Measurements from ENCODE around the gene TXLNG.

Gene TXLNG

DNA sequence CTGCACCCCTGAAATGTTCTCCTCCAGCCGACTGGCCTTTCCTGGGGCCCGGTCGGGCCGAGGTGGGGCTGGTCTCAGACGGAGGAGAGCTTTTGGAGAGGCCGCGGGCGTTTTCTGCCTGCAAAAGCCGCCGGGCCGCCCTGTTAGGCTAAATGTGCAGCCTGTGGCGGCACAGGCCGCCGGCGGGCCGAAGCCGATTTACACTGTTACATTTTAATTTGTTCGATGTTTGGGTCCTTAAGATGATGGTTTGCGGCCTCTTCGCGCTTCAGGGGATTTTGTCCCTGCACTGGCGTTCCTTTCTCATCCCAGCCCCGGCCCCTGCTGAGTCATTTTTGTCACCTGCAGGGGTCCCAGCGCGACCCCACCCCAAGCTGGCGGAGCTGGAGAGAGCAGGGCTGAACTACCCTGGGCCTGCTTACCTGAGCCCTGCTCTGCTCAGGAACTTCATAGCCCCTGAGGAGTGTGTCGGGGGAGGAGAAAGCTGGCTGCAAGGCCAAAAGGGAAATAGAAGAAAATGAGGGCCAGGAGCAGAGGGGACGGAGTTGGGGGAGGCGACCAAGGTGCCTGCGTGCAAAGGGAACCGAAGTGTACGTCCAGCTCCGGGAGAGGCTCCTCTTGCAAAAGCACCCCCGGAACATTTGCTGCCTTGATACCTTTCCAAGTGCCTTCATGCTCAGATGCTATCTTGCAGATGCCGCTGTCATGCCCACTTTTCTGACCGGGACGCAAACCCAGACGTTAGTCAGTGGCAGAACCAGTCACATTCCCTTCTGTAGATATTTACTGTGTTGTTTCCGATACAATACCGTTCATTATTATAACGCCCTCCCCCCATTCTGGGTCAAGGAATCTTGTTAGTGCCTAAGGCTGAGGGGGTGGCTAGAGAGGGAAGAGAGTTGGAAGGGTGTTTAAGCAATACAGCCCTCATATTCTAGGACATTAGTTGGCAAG lies 84.9 kb downstream of the TXLNG start:
- DNase-seq (ENCODE audit: low read depth in 1 of 2, low spot score in 1 of 2): peak in 1 of 2 experiments; percentile 53
- H3K27me3 ChIP-seq (ENCODE audit: insufficient read depth, poor library complexity, severe bottlenecking): no peaks in the 10 kb centered on the region
- H3K27ac ChIP-seq (replicated peaks): peak overlapping the region; percentile 95
- H3K4me3 ChIP-seq (replicated peaks; ENCODE audit: insufficient read depth, low read length): peak overlapping the region; percentile 44
- TF ChIP-seq SPI1 (IDR thresholded peaks at IDR 0.05; ENCODE audit: borderline replicate concordance, low read depth) (no peak), POLR2AphosphoS5 (IDR thresholded peaks at IDR 0.05; ENCODE audit: low read depth) (no peak), GABPA (IDR thresholded peaks at IDR 0.05; ENCODE audit: low read depth) (no peak)
- TF ChIP-seq, protein P1, sequence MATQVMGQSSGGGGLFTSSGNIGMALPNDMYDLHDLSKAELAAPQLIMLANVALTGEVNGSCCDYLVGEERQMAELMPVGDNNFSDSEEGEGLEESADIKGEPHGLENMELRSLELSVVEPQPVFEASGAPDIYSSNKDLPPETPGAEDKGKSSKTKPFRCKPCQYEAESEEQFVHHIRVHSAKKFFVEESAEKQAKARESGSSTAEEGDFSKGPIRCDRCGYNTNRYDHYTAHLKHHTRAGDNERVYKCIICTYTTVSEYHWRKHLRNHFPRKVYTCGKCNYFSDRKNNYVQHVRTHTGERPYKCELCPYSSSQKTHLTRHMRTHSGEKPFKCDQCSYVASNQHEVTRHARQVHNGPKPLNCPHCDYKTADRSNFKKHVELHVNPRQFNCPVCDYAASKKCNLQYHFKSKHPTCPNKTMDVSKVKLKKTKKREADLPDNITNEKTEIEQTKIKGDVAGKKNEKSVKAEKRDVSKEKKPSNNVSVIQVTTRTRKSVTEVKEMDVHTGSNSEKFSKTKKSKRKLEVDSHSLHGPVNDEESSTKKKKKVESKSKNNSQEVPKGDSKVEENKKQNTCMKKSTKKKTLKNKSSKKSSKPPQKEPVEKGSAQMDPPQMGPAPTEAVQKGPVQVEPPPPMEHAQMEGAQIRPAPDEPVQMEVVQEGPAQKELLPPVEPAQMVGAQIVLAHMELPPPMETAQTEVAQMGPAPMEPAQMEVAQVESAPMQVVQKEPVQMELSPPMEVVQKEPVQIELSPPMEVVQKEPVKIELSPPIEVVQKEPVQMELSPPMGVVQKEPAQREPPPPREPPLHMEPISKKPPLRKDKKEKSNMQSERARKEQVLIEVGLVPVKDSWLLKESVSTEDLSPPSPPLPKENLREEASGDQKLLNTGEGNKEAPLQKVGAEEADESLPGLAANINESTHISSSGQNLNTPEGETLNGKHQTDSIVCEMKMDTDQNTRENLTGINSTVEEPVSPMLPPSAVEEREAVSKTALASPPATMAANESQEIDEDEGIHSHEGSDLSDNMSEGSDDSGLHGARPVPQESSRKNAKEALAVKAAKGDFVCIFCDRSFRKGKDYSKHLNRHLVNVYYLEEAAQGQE (IDR thresholded peaks at IDR 0.05; ENCODE audit: insufficient replicate concordance, low read depth): no peak
- TF ChIP-seq, protein P2, sequence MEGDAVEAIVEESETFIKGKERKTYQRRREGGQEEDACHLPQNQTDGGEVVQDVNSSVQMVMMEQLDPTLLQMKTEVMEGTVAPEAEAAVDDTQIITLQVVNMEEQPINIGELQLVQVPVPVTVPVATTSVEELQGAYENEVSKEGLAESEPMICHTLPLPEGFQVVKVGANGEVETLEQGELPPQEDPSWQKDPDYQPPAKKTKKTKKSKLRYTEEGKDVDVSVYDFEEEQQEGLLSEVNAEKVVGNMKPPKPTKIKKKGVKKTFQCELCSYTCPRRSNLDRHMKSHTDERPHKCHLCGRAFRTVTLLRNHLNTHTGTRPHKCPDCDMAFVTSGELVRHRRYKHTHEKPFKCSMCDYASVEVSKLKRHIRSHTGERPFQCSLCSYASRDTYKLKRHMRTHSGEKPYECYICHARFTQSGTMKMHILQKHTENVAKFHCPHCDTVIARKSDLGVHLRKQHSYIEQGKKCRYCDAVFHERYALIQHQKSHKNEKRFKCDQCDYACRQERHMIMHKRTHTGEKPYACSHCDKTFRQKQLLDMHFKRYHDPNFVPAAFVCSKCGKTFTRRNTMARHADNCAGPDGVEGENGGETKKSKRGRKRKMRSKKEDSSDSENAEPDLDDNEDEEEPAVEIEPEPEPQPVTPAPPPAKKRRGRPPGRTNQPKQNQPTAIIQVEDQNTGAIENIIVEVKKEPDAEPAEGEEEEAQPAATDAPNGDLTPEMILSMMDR (IDR thresholded peaks at IDR 0.05; ENCODE audit: insufficient read depth, low read length): no peak

DNA sequence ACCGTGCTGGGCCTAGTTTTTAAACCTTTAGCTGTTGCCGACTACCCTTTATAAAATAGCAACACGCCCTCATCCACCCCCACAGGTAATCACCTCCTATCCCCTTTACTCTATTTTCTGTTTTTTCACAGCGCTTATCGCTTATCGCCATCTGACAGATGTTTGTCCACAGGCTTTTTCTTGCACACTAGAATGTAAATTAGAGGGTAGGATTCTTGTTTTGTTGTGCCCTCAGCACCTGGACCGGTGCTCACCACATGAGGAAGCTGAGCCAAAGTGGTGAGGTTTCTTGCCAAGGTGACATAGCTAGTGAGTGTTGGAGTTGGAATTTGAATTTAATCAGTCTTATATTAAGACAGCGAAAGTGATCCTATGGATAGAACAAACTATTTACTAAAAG lies 86.8 kb downstream of the TXLNG start:
- DNase-seq (ENCODE audit: low read depth in 1 of 2, low spot score in 1 of 2): no peak
- H3K27ac ChIP-seq (replicated peaks): no peak overlapping the region
- no peak overlapping the region for H3K4me3 ChIP-seq (replicated peaks; ENCODE audit: insufficient read depth, low read length)
- no peaks in the 10 kb centered on the region for H3K27me3 ChIP-seq (ENCODE audit: insufficient read depth, poor library complexity, severe bottlenecking)
- TF ChIP-seq POLR2AphosphoS5 (IDR thresholded peaks at IDR 0.05; ENCODE audit: low read depth) (no peak), SPI1 (IDR thresholded peaks at IDR 0.05; ENCODE audit: borderline replicate concordance, low read depth) (no peak), GABPA (IDR thresholded peaks at IDR 0.05; ENCODE audit: low read depth) (no peak)
- TF ChIP-seq, protein P2 (IDR thresholded peaks at IDR 0.05; ENCODE audit: insufficient read depth, low read length): no peak
- TF ChIP-seq, protein P1 (IDR thresholded peaks at IDR 0.05; ENCODE audit: insufficient replicate concordance, low read depth): no peak

DNA sequence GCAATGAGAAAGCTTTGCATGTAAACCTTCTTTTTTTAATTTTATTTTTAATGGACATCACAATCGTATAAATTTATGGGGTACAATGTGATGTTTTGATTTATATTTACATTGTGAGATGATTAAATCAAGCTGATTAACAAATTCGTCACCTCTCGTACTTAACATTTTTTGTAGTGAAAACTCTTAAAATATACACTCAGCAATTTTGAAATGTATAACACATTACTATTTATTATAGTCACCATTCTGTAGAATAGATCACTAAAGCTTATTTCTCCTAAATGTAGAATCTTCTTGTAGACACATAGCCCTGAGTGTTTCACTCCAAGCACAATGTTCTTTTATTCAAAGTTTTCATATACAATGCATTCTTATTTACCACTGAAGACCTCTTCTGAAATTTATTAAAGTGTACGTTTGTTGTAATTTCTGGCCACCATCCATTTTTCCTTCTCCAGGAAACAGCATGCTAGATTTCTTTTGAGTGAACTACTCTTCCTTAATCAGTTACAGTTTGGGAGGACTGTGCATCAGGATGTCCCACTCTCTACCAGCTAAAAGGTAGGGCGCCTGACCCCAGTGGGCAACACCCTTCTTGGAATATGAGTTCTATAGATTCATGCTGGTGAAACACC lies 88.3 kb downstream of the TXLNG start:
- no peak for DNase-seq (ENCODE audit: low read depth in 1 of 2, low spot score in 1 of 2)
- no peak overlapping the region for H3K27ac ChIP-seq (replicated peaks)
- no peak overlapping the region for H3K4me3 ChIP-seq (replicated peaks; ENCODE audit: insufficient read depth, low read length)
- H3K27me3 ChIP-seq (ENCODE audit: insufficient read depth, poor library complexity, severe bottlenecking): no peaks in the 10 kb centered on the region
- no peak for TF ChIP-seq SPI1 (IDR thresholded peaks at IDR 0.05; ENCODE audit: borderline replicate concordance, low read depth)
- no peak for TF ChIP-seq POLR2AphosphoS5 (IDR thresholded peaks at IDR 0.05; ENCODE audit: low read depth)
- TF ChIP-seq, protein P1 (IDR thresholded peaks at IDR 0.05; ENCODE audit: insufficient replicate concordance, low read depth): no peak
- no peak for TF ChIP-seq GABPA (IDR thresholded peaks at IDR 0.05; ENCODE audit: low read depth)
- TF ChIP-seq, protein P2 (IDR thresholded peaks at IDR 0.05; ENCODE audit: insufficient read depth, low read length): no peak

All from HL-60 (cell line).